Activated CD4-positive, CD25-positive, alpha-beta regulatory T cell (primary cell): ENCODE results near the gene RARB.

Experiments
- DNase-seq, 4 experiments: peaks; one replicate each; lab custom pipeline; 2025; lab: John Stamatoyannopoulos, UW

The RARB gene

DNA sequence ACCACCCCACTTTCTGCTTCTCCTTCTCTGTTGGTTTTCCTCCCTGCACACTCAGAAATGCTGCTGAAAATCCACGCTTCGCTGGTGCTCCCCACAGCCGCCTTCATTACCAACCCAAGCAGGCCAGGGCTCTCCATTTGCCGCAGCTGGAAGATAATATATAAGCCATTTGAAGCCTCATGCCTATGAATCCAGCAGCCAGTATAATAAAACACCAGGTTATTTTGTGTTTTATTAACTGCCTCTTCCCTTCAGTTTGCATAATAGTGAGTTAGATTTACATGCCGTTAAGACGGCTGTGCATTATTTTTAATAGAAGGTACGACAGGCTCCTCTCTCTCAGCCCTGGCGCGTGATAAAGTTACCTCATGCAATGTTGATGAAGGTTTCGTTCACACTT is 150.0 kb downstream of the RARB start:
- no peak for DNase-seq

DNA sequence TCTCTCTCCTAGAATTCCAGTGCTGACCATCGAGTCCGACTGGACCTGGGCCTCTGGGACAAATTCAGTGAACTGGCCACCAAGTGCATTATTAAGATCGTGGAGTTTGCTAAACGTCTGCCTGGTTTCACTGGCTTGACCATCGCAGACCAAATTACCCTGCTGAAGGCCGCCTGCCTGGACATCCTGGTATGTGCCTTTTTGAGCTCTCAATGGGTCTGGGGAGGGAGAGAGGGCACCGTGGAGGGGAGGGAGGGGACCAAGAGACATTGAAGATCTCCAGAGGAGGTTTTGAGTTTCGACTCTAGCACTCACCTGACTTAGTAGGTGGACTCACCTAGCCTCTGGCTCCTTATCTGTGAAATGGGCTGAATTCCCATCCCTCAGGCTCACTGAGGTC is 152.5 kb downstream of the RARB start:
- no peak for DNase-seq

DNA sequence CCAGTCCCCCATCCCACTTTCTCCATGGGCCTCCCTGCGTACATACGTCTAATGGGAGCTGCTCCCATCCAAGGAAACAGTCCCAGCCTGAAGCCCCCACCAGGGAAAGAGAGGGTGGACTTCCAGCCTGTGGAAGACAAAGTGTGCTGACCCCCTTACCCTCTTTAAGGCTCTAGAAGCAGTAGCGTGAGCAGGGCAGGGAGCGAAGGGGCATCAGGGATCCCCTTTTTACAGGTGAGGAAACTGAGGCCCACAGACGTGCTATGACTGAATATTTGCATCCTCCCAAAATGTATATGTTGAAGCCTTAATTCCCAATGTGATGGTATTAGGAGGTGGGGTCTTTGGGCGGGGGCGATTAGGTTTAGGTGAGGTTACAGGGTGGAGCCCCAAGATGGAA is 153.3 kb downstream of the RARB start:
- DNase-seq = no peak

DNA sequence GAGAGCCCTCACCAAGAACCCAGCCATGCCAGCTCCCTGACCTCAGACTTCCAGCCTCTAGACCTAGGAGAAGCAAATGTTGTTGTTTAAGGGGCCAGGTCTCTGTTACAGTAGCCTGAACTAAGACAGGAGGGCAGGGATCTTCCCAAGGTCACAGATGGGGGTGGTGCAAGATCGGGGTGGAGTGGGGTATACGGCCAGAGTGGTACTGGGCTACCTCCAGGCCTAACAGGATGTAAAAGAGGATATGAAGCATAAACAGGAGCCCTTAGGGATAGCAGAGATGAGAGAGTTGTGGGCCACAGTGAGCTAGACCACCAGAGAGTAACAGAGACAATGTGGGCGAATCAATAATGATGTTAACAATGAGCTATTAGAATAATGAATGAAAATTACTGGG is 153.8 kb downstream of the RARB start:
- no peak for DNase-seq

DNA sequence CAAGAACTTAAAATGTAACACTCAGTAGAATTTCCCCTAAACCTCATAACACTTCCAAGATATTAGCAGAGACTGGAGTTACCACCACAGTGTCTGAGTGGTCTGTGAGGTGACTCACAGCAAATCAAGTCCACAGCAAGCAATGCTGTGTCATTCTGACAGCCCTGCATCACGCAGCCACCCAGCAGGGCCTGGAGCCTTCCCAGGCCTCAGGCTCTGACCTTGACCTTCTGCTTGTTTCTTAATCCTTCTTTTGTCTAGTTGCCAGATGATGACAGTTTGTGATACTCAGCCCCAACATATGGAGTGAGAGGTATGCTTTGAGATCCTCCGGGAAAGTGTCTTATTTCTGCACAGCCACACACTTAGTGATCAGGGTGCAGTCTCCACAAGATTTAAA is 154.2 kb downstream of the RARB start:
- no peak for DNase-seq

DNA sequence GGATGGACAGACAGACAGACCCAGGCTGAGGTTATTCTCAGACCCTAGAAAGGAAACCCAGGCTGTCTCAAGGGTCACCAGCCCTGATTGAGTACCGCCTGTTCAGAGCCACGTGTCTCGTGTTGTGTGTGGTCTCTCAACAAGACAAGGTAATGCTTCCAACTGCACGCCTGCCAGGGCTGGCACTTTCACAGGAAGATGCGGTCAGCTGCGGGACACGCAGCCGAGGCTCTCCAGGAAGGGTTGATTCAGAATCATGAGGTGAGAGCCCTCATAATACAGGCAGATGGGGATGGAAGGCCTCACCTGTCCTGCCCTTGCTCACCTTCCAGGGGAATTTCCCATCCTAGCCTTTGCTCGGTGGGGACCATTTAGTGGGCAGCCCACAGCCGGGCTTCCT is 155.3 kb downstream of the RARB start:
- no peak for DNase-seq

DNA sequence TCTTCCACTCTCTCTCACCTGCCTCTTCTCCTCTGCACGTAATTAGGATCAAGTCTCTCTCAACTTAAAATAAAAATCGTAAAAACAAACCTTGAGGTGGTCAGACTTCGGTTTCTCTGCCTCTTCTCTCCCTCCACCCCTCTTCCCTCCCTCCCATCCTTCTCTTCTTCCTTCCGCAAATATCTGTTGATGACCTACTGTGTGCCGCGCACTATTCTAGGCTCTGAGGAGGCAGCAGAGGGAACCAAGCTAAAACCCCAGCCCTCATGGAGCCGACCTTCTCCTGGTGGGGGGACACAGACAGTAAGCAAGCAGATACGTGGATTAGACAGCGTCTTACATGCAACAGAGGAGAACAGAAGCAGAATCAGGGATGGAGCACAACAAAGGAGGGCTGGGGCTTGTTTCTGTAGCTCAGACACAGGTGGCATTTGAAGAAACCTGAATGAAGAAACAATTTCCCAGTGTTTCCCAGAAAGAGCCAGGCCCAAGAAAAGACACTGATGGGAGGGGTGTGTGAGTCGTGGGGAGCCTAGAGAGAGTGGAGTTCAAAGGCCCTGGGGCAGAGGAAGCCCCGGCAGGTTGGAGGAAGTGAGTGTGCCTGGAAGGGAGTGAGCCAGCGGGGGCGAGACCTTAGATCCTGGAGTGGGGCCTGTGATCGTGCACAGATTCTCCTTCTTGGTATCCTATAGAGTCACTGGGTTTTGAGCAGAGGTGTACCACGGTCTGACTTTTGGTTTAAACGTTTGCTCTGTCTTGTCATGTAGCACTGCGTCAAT is 156.1 kb downstream of the RARB start:
- no peak for DNase-seq

DNA sequence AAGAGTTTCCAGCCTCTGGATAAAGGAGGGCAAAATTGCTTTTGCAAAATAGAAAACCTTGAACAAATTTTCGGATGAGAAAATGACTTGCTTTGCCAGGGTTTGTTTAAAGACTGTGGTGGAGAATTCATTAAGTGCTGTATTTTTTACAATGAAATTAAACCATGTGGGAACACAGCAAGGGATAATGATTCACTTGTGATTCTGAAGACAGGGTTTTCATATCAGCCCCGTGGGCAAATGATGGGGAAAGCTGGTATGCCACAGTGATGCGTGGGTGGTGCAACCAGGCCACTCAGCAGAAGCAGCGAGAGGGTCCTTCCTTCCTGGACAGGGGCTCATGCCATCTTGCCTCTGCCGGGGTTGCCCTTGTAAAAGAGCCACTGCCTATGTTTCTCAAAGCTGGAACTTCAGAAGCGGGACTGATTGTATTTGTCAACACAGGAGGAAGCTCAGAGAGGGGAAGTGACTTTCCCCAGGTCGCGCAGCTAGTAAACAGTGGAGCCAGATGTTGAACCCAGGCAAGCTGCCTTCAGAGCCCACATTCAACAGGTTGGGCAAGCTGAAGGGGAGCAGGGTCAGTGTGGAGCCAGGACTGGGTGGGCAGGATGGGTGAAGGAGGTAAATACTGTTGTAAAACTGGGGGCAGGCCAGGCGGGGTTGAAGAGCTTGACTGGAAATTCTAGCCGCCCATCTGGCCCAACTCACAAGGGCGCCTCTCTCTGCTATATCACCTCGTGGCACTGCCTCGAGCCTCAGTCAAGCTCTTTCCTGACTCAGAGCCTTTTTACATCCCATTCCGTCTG is 157.5 kb downstream of the RARB start:
- DNase-seq = no peak

DNA sequence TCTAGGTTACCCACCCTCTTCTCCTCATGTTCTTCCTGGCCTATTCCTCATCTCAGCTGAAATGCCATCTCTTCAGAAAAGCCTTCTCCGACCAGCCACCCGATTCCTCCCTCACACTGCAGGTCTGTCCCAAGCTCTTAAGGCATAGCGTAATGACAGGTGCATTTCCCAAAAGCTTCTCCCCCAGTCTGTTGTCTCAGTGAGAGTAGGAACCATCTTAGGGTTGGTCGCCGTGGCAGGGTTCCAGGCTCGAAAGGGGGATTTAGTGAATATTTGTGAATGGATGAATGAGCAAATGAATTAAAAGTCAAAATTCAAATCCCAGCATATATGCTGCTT is 158.1 kb downstream of the RARB start:
- no peak for DNase-seq

DNA sequence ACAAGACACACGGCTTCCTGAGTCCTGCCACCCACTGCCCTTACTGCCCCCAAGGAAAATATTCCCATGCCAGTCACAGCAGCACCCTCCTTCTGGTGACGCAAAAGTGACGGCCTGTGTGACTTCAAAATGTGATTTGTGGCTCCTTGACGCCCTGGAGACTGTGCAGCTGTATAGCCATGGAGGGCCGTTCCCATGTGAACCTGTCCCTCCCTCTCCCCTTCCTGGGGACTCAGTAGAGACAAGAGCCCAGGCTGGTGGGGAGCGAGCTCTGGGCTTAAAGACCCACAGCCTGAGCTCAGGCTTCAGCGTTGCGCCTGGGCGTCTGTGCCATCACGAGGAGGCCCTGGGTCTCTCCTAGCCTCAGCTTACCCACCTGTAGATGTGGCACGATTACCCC is 158.5 kb downstream of the RARB start:
- DNase-seq = no peak

DNA sequence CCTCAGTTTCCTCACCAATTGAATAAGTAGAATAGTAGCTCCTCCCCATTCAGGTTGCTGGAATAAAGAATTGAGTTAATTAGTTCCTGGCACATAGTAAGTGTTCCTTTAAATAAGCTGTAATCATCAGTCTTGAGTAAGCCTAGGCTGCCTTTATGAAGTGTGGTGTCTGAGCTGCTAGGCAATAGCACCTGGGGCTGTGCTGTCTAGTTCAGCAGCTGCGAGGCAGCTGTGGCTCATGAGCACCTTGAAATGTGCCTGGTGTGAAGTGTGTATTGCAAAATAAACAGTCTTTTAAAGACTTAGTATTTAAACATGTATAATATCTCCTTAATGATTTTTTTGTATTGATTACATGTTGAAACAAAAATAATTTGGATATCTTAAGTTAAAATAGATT is 159.0 kb downstream of the RARB start:
- DNase-seq = no peak

DNA sequence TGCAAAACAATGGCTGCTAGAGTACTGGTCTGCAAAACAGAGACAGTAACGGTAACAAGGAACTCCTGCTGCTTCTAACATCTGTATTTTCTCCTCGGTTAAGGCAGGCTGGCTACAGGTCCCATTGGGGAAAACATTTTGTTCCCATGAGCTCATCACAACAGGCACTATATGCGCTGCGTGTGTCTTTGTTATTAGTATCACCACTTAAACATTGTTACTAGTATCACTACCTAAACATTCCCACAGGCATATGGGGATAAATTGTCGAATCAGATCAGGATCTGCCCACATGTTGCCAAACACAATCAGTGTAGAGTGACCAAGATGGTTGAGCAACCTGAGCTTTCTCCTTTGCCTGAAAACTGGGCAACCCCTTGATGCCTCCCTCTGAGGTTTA is 159.5 kb downstream of the RARB start:
- no peak for DNase-seq

DNA sequence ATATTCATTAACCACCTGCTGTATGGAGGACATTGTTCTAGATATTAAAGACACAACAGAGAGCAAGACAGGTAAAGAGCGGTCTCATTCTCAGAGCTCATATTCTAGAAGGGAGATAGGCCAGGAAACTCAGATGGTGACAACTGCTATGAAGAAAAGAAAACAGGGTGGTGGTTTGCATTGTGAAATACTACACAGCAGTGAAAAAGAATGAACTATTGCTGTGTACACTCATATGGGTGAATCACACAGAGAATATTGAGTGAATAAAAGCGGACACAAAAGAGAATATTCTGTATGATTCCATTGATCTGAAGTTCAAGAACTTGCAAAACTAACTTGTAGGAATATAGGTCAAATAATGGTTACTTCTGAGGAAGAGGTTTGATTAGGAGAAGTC is 159.9 kb downstream of the RARB start:
- no peak for DNase-seq

DNA sequence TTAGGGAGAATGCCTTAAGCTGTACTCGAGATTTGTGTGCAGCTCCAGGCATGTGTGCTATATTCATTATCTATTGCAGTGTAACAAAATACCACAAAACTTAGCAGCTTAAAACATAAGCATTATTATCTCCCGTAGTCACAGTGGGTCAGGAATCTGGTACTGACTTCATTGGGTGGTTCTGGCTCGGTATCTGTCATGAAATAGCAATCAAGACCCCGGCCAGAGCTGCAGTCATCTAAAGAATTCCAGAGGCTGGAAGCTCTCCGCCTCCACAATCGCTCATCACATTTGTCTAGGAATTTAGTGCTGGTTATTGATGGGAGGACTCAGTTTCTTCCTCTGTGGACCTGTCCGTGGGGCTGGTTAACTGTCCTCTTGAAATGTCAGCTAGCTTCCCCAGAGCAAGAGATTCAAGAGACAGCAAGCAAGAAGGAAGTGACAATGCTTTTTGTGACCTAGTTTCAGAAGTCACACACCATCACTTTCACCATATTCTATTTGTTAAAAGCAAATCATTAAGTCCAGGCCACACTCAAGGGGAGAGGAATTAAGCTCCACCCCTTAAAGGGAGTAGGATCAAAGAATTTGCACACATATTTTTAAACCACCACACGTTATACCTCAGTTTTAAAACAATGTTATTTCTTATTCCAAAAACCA is 160.5 kb downstream of the RARB start:
- DNase-seq = no peak

DNA sequence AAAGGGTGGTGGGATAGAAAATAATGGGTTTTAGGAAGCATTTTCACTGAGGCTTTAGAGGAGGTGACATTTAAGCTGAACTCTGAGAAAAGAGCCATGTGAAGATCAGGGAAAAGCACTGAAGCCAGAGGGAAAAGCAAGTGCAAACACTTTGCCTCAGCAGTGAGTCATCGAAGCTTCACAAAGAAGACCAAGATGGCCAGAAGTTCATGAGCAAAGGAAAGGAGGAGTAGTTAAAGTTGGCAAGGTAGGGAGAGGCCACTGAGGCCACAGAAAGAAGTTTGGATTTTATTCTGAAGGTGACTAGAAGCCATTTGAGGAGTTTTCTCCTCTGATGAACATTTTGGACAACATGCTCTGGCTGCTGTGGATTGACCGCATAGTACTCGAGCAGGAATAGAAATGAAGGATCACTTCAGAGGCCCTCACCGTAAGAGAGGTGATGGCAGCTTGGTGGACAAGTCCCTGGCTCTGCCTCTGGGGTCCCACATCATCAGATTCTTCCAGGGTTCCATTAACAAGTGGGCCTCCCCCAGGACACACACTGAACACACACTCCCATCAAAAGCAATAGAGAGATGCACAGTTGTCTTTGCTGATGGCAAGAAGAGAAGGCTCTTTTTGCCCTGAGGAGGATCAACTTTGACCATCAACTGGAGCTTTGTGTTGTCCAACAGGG is 161.2 kb downstream of the RARB start:
- no peak for DNase-seq

DNA sequence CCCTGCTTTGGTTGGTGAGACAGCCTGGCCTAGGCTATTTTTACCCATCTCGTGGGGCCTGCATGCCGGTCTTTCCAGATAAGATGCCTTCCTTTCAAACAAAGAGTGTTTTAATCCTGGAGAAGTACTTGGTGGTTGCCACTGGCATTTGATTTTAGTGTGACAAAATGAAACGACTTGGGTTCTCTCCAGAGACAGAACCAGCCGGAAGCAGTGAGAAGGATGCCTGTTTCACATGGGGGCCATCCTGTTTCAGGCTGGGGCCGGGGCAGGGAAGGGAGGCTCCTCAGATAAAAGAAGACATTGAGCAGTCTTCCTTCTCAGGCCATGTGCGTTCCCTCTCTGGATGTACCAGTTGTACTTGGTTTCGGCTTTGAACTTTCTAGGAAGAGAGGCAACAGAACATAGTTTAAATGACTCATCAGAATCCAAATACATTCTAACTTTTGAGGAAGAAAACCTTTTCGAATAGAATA is 161.8 kb downstream of the RARB start:
- DNase-seq = no peak

DNA sequence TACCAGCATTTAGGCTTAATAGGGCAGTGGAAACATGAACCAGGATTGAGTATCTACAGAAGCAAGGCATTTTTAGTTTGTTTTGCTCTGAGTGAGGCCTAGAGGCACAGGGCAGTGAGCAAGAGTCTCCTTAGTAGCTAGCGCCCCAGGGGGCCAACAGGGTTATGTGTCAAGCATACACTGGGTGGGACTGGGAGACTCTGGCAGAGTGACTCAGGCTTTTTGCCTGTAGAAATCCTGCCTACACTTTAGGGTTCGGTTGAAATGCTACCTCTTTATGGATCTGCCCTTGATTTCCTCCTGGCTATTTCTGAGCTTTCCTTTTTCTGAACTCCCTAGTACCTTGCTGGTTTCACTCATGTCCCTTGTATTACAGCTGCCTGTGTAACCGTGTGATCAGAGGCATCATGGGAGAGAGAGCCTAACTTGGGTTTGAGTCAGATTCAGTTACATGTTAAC is 164.5 kb downstream of the RARB start:
- no peak for DNase-seq

DNA sequence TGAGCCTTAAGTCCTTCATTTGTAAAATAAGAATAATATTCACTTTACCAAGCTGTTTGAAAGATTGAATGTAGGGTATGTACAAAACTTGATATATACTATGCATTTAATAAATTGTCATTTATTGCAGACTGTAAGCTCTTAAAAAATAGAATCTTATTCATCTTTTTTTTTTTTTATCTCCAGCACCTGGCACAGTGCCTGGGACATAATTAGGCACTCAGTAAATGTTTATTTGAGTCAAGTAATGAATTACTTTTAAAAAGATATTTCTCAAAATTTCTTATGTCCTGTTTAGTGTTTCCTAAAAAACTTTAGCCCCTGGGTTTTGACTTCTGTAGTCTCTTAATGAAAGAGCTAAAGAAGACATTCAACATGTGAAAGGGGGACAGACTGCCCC is 164.9 kb downstream of the RARB start:
- no peak for DNase-seq

DNA sequence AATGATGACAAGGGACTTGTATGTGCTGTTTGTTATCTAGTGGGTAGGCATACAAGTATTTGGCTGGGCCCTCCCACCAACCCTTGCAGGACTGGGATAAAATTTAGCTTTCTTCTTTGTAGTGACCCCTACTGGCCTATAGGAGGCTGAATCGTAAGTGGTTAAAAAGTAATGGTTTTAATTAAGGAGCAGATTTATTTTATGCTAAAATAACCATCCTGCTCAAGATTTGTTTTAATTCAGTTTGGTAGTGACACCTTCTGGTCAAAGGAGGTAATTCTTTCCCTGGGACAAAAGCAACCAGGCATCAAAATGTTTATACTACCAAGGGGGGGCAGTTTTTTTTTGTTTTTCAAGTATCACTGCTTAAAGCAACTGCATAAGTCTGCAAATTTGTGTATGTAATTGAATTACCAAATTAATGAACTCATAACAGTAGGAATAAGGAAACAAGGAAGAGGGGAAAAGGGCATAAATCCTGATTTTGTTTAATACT is 166.0 kb downstream of the RARB start:
- no peak for DNase-seq

DNA sequence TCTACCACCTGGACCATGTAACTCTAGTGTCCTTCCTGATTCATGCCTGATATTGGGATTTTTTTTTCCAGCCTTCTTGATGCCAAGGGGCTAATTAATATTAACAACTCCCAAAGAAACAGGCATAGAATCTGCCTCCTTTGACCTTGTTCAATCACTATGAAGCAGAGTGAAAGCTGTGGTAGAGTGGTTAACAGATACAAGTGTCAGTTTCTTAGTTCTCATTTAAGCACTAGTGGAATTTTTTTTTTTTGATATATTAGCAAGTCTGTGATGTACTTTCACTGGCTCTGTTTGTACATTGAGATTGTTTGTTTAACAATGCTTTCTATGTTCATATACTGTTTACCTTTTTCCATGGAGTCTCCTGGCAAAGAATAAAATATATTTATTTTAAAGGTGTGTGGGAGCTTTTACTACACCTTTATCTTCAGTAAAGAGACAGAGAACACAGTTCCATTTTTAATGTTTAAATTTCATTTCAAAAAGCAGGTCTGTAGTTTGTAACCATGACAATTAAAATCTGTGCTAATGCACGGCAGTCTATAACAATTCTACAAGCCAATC is 169.6 kb downstream of the RARB start:
- no peak for DNase-seq

DNA sequence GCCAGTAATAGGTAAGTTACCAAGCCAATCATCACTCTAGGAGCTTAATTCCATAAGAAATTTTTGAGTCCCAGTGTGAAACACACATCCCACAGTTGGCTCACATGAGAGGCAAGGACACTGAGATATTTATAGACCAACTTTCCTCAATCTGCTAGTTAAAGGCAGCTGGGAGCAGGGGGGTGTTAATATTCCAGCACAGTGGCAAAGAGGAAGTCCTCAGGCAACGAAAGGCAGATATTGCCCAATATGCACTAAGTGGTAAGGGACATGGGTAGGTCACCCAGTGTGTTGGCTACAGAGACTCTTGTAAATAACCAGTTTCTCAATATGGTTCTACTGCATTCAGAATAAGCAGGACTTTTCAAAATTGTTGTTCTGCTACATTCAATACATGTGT is 175.6 kb downstream of the RARB start:
- no peak for DNase-seq
